NCI-H82 (cell line): ENCODE results near the gene SIK3.

Experiments
- DNase-seq: peaks from one replicate; lab custom pipeline; 2025; lab: John Stamatoyannopoulos, UW

Gene SIK3

GRCh38 chr11:117110294-117110950, 12.2 kb upstream of the SIK3 start:
- DNase-seq = no peak

GRCh38 chr11:117107701-117108590, 9.7 kb upstream of the SIK3 start:
- DNase-seq = no peak

GRCh38 chr11:117100556-117100955, 2.3 kb upstream of the SIK3 start:
- no peak for DNase-seq

GRCh38 chr11:117099696-117100095, 1.5 kb upstream of the SIK3 start:
- peak; percentile 17 for DNase-seq

GRCh38 chr11:117097389-117098268, 599 bp downstream of the SIK3 start:
- DNase-seq = peak; percentile 57

- DNase-seq = peak; percentile 31
Measured at GRCh38 chr11:117097014-117097388, 1.2 kb downstream of the SIK3 start.

- DNase-seq = peak; percentile 22
Measured at GRCh38 chr11:117096201-117096991, 1.8 kb downstream of the SIK3 start.

- peak; percentile 77 for DNase-seq
Measured at GRCh38 chr11:117095284-117096161, 2.7 kb downstream of the SIK3 start.

- DNase-seq = no peak
Measured at GRCh38 chr11:117094776-117095175, 3.5 kb downstream of the SIK3 start.

GRCh38 chr11:117092951-117093590, 5.2 kb downstream of the SIK3 start:
- DNase-seq = no peak

- DNase-seq = no peak
Measured at GRCh38 chr11:117091753-117092477, 6.3 kb downstream of the SIK3 start.

- DNase-seq = no peak
Measured at GRCh38 chr11:117090111-117090706, 8.0 kb downstream of the SIK3 start.

GRCh38 chr11:117089685-117090084, 8.5 kb downstream of the SIK3 start:
- no peak for DNase-seq

- no peak for DNase-seq
Measured at GRCh38 chr11:117087446-117087845, 10.8 kb downstream of the SIK3 start.

GRCh38 chr11:117084992-117085391, 13.2 kb downstream of the SIK3 start:
- no peak for DNase-seq

- no peak for DNase-seq
Measured at GRCh38 chr11:117083011-117083935, 15.0 kb downstream of the SIK3 start.

- no peak for DNase-seq
Measured at GRCh38 chr11:117081908-117082307, 16.3 kb downstream of the SIK3 start.

- DNase-seq = no peak
Measured at GRCh38 chr11:117080370-117080769, 17.9 kb downstream of the SIK3 start.
